GM12864 (cell line): ENCODE results near the gene BDNF.
"Not testable (repeated sequence)": the region's sequence is repeated elsewhere in the genome, so short reads cannot be mapped to it uniquely, and the experiment has no call there.

ENCODE experiments used
- DNase-seq: peaks from one replicate; pipeline ENCODE4 v3.0.0-alpha.2; 2011; ENCODE audit warnings: low read depth
- H3K4me3 ChIP-seq: 2 replicates; pipeline ENCODE4 v1.5.1; 2011; ENCODE audit warnings: mild to moderate bottlenecking, low read depth, low read length, control low read depth
- TF ChIP-seq, protein P1 (sequence below): IDR thresholded peaks from 2 replicates; pipeline ENCODE4 v1.5.1; 2011; ENCODE audit warnings: low read depth, mild to moderate bottlenecking, moderate library complexity, low read length, control low read depth, inconsistent platforms; ENCODE audit errors: missing control alignments

Gene BDNF

GRCh38 chr11:27700351-27701301, at the start of gene BDNF:
Gene BDNF (minus strand): TSS chr11:27700455. CDS start chr11:27658564, 41,891 bp downstream.
- TF ChIP-seq, protein P1, sequence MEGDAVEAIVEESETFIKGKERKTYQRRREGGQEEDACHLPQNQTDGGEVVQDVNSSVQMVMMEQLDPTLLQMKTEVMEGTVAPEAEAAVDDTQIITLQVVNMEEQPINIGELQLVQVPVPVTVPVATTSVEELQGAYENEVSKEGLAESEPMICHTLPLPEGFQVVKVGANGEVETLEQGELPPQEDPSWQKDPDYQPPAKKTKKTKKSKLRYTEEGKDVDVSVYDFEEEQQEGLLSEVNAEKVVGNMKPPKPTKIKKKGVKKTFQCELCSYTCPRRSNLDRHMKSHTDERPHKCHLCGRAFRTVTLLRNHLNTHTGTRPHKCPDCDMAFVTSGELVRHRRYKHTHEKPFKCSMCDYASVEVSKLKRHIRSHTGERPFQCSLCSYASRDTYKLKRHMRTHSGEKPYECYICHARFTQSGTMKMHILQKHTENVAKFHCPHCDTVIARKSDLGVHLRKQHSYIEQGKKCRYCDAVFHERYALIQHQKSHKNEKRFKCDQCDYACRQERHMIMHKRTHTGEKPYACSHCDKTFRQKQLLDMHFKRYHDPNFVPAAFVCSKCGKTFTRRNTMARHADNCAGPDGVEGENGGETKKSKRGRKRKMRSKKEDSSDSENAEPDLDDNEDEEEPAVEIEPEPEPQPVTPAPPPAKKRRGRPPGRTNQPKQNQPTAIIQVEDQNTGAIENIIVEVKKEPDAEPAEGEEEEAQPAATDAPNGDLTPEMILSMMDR, result no peak
- DNase-seq, result no peak
- peak within 1 kb of the TSS; percentile 51 for H3K4me3 ChIP-seq

DNA sequence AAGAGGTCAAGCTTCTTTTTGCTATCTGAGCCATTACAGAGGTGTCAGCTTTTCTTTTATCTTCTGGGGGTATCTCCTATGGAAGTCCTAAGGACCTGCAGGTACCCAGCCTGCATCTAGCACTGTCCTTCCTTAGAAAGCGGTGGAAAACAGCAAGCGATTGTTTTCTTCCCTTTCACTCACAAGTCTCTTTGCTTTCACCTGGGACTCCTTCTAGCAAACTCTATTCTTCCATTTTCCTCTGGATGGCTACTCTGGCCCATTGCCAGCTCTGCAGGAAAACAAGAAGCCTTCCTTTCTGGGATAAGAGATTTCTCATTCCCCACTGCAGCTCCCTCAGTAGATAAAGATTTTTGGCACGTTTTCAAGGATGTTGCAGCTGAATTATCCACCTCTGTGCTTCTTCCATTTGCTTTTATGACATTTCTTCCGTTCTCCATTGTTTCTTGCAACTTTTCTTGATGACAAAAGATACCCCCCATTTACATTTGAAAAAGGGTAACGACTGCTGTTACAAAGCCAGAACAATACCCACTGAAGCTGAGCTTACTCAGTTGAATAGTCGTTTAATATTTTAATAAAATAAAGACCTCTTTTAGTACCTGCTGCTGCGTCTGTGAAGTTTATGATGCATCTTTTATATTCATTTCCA, 40.2 kb upstream of the BDNF start:
- TF ChIP-seq, protein P1, result no peak
- DNase-seq, result no peak

GRCh38 chr11:27735281-27735680, 35.0 kb upstream of the BDNF start:
- no peak overlapping the region for H3K4me3 ChIP-seq
- TF ChIP-seq, protein P1, result no peak
- DNase-seq, result no peak

More for the DNA sequence above, 40.2 kb upstream of the BDNF start:
- no peak overlapping the region for H3K4me3 ChIP-seq

GRCh38 chr11:27731803-27732202, 31.5 kb upstream of the BDNF start:
- H3K4me3 ChIP-seq, DNase-seq: not testable (repeated sequence)

GRCh38 chr11:27726981-27727380, 26.7 kb upstream of the BDNF start:
- no peak overlapping the region for H3K4me3 ChIP-seq
- no peak for DNase-seq
- TF ChIP-seq, protein P1, result no peak

- TF ChIP-seq, protein P1, result no peak
- no peak for DNase-seq
- H3K4me3 ChIP-seq, result no peak overlapping the region
Observed at GRCh38 chr11:27723687-27724086, 23.4 kb upstream of the BDNF start.

DNA sequence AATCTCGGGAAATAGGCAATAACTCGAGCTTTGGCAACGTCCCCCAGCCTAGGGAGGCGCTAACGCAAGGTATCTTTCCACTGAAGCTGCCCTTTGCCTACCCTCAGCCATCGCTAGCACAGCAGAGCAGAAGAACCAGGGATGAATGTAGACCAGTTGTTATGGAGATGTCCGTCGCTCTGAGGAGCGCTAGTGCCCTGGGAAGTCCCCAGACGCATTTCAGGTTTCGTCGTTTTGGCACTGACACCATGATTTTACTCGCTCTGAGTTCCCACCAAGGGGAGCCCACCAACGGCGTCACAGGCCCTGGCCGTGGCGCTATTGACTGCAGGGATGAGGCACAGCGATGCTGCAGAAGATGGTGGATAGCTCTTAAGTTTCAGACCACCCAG, 22.7 kb upstream of the BDNF start:
- no peak overlapping the region for H3K4me3 ChIP-seq
- no peak for DNase-seq
- TF ChIP-seq, protein P1, result no peak
